Heart left ventricle (tissue), 13 donors: ENCODE data around the gene GAS1.

Source experiments
- CTCF ChIP-seq, 12 donors: fragments of 200-600 bp; sonication (generic) in 4 of 12; IDR thresholded peaks; one replicate each; pipeline versions ENCODE4 v1.5.0 to v1.8.0; 2018 to 2022; ENCODE audit warnings: antibody characterized with exemption in 12 of 12, mild to moderate bottlenecking in 5 of 12
- POLR2A ChIP-seq, 2 donors: fragments of 450-650 bp; IDR thresholded peaks; one replicate each; pipeline ENCODE4 v1.6.1; 2017; ENCODE audit warnings: antibody characterized with exemption in 2 of 2, mild to moderate bottlenecking in 2 of 2, moderate library complexity in 2 of 2
- donor health status: ischemic (EF 13 %, LVEDD 7.1; RV severe dilation, severe dysfunction).
- donor health status: DM: no; HTN: yes; CAD: no.
- donor health status: DM: no; HTN: no; CAD: no.
- donor health status: ischemic (EF 25% LVEDD 6.9; RV normal size, moderate dysfunction).
- donor health status: ischemic (EF 25% LVEDD 5.7; RV mildly dilated, moderate dysfunction).
- donor health status: ischemic (EF 35%, LVEDD 5.7; RV mildly dilated, moderate dysfunction).
- donor health status: nonischemic (EF 11% LVEDD 7.7; RV severe dilation, severe dysfunction).
- donor health status: DM: yes; HTN: yes; CAD: no.
- donor health status: PGD.
- donor health status: ischemic (EF 29% LVEDD 5.4; RV normal size, mild dysfunction).
- donor health status: nonischemic (EF 23%, LVEDD 6.1; RV moderate dilation, normal function).

GRCh38 chr9:86991077-86991476 is 43.8 kb upstream of the GAS1 start:
- TF ChIP-seq POLR2A (IDR thresholded peaks at IDR 0.05) (no peak), CTCF (IDR thresholded peaks at IDR 0.05) (no peak)
